Measurements from ENCODE around the gene TRIM69.

- TF ChIP-seq CTCF (IDR thresholded peaks at IDR 0.05): no peak
- TF ChIP-seq POLR2A (IDR thresholded peaks at IDR 0.05): no peak
Observed at GRCh38 chr15:44780608-44781007, 44.3 kb downstream of the TRIM69 start.
